K562 (cell line): ENCODE data around the gene BNIP5. TPM values are rescaled to one million over a fixed set of nuclear protein-coding genes. Genes with fewer than 3 reads are reported as not detected.

Experiments
- ESRRA ChIP-seq: fragments of 450-650 bp; IDR thresholded peaks from 2 replicates; pipeline ENCODE4 v1.6.1; 2014; ENCODE audit warnings: low read depth, mild to moderate bottlenecking, moderate library complexity, borderline replicate concordance
- EZH2 ChIP-seq: IDR thresholded peaks from 2 replicates; pipeline ENCODE4 v1.6.1; 2012; ENCODE audit warnings: low read depth, mild to moderate bottlenecking, inconsistent platforms, low read length, borderline replicate concordance
- GABPB1 ChIP-seq: sonication (generic); formaldehyde crosslinking; IDR thresholded peaks from 2 replicates; pipeline ENCODE4 v1.8.0; 2022; ENCODE audit warnings: mild to moderate bottlenecking, missing genetic modification reagents
- KDM2B ChIP-seq: fragments of 250-450 bp; sonication (Bioruptor Pico); IDR thresholded peaks from 2 replicates; pipeline ENCODE4 v1.8.0; 2021; ENCODE audit warnings: mild to moderate bottlenecking, moderate library complexity
- NUFIP1 ChIP-seq: fragments of 450-650 bp; IDR thresholded peaks from 2 replicates; pipeline ENCODE4 v1.6.1; 2018; ENCODE audit not compliant: partially characterized antibody
- PTBP1 ChIP-seq: fragments of 200-400 bp; formaldehyde crosslinking; IDR thresholded peaks from 2 replicates; pipeline ENCODE4 v1.6.1; 2017; ENCODE audit warnings: low read depth, low read length
- RBM34 ChIP-seq: fragments of 200-400 bp; formaldehyde crosslinking; IDR thresholded peaks from 2 replicates; pipeline ENCODE4 v1.6.1; 2018; ENCODE audit warnings: low read length, borderline replicate concordance; ENCODE audit not compliant: insufficient read depth
- STAG1 ChIP-seq: sonication (generic); formaldehyde crosslinking; IDR thresholded peaks from 2 replicates; pipeline ENCODE4 v1.5.0; 2020; ENCODE audit warnings: missing genetic modification reagents, borderline replicate concordance
- TRIM24 ChIP-seq, 2 experiments: fragments of 450-650 bp; IDR thresholded peaks; 2 replicates each; pipeline ENCODE4 v1.6.1; 2016
- YY1 ChIP-seq, 3 experiments: IDR thresholded peaks; 2 replicates each; pipeline ENCODE4 v1.6.1; 2011; ENCODE audit warnings: low read length in 2 of 3, mild to moderate bottlenecking in 2 of 3, moderate library complexity in 2 of 3, borderline replicate concordance in 1 of 3, control low read depth in 1 of 3, low read depth in 1 of 3; ENCODE audit not compliant: insufficient read depth in 3 of 3, insufficient replicate concordance in 2 of 3, control insufficient read depth in 1 of 3, insufficient read length in 1 of 3; ENCODE audit errors: extremely low read depth in 1 of 3
- ZNF174 ChIP-seq: fragments of 250-450 bp; sonication (Bioruptor Pico); IDR thresholded peaks from 2 replicates; pipeline ENCODE4 v1.4.0; 2020; ENCODE audit warnings: mild to moderate bottlenecking
- ZNF551 ChIP-seq: fragments of 250-450 bp; sonication (Bioruptor Pico); IDR thresholded peaks from 2 replicates; pipeline ENCODE4 v1.5.0; 2021; ENCODE audit warnings: mild to moderate bottlenecking, moderate library complexity
- ZNF583 ChIP-seq: fragments of 250-450 bp; sonication (Bioruptor Pico); IDR thresholded peaks from 2 replicates; pipeline ENCODE4 v1.4.0; 2020
- ZNF589 ChIP-seq: fragments of 200-800 bp; sonication (Bioruptor generic); IDR thresholded peaks from 2 replicates; pipeline ENCODE4 v1.6.1; 2016; ENCODE audit warnings: low read depth, missing genetic modification characterization, missing compliant biosample characterization
- ZNF79 ChIP-seq: fragments of 250-450 bp; sonication (Bioruptor Pico); IDR thresholded peaks from 2 replicates; pipeline ENCODE4 v1.4.0; 2020; ENCODE audit warnings: low read depth, mild to moderate bottlenecking, moderate library complexity
- polyA plus RNA-seq, 8 experiments: library from polyadenylated mRNA; depleted of rRNA in 4 of 8; stranded (reverse) in 5 of 8; unstranded in 3 of 8; fragments of >200 nt; fragmentation: Nextera tagmentation in 2 of 8; fragmentation: Illumina TruSeq in 1 of 8; extraction: Ambion mirVana in 2 of 8; extraction: Trizol in 1 of 8; gene quantifications; 2 replicates each; pipeline versions ENCODE4 v1.2.1 to v1.2.3, GENCODE V29; 2011 to 2014; ENCODE audit warnings: inconsistent platforms in 1 of 8, missing spikeins in 1 of 8
- total RNA-seq, 7 experiments: library from RNA; depleted of rRNA in 6 of 7; stranded (reverse); fragments of >200 nt in 6 of 7; fragmentation: Illumina TruSeq in 2 of 7; extraction: Trizol in 2 of 7; gene quantifications; 2 replicates each; pipeline versions ENCODE4 v1.2.1 to v1.2.3, GENCODE V29; 2011 to 2021; ENCODE audit warnings: low replicate concordance in 1 of 7
- TF ChIP-seq, protein P1 (sequence below): fragments of 450-650 bp; formaldehyde crosslinking; IDR thresholded peaks from 2 replicates; pipeline ENCODE4 v1.4.0; 2022; ENCODE audit warnings: missing genetic modification characterization
- TF ChIP-seq, protein P2 (sequence below): fragments of 200-800 bp; sonication (Bioruptor generic); IDR thresholded peaks from 2 replicates; pipeline ENCODE4 v1.6.1; 2017; ENCODE audit warnings: missing genetic modification characterization, missing compliant biosample characterization
- TF ChIP-seq, protein P3 (sequence below): fragments of 450-650 bp; IDR thresholded peaks from 2 replicates; pipeline ENCODE4 v1.6.1; 2016; ENCODE audit warnings: antibody characterized with exemption
- TF ChIP-seq, protein P4 (sequence below): sonication (generic); formaldehyde crosslinking; IDR thresholded peaks from 2 replicates; pipeline ENCODE4 v1.8.1; 2022; ENCODE audit warnings: missing genetic modification reagents
- TF ChIP-seq, protein P5 (sequence below): fragments of 250-450 bp; sonication (Bioruptor Pico); IDR thresholded peaks from 2 replicates; pipeline ENCODE4 v1.4.0; 2020; ENCODE audit warnings: mild to moderate bottlenecking

The BNIP5 gene
- total and polyA plus RNA-seq, 9 of the 15 experiments (the other 6 are each of a cell fraction or from before 2014, with no cell fraction given): not detected

DNA sequence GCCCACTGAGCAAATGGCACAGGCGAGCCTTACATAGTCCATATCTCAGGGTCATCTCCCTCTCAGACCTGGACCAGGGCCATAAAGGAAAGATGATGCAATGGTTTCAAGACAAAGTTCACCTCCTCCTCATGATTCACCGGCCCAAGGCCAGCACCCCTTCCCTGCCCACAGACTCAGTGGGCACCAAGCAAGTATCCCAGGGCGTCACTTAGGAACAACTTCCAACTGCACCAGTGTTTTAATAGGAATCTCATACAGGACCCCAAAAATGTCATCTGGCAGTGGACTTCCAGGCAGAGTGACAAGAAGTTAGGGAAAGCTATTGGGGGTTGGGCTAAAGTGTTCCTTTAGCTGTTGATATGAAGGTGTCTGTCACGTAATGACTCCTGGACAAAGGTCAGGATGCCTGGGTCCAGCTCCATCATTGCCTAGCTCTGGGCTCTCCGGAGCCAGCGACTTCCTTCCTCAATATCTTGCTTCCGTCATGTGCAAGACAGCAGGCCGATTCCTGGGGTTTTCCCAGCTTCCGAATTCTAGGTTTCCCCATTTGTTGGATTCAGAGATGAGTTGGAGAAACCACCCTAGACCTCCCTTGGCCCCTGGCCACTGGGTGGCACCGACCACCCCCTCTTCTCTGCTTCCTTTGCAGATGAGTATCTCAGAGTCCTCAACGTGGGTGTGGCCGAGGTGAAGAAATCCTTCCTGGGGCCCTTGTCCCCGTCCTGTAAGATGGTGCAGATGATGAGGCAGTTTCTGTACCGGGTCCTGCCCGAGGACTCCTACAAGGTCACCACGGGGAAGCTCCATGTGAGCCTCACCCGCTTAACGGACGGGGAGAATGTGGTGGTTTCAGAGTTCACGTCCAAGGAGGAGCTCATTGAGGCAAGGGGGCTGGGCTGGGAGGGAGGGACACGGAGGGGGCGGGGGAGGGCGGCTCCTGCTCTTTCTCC, 45.7 kb downstream of the BNIP5 start (continued):
- TF ChIP-seq, protein P1, sequence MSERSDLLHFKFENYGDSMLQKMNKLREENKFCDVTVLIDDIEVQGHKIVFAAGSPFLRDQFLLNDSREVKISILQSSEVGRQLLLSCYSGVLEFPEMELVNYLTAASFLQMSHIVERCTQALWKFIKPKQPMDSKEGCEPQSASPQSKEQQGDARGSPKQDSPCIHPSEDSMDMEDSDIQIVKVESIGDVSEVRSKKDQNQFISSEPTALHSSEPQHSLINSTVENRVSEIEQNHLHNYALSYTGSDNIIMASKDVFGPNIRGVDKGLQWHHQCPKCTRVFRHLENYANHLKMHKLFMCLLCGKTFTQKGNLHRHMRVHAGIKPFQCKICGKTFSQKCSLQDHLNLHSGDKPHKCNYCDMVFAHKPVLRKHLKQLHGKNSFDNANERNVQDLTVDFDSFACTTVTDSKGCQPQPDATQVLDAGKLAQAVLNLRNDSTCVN: no peak
- TF ChIP-seq, protein P2, sequence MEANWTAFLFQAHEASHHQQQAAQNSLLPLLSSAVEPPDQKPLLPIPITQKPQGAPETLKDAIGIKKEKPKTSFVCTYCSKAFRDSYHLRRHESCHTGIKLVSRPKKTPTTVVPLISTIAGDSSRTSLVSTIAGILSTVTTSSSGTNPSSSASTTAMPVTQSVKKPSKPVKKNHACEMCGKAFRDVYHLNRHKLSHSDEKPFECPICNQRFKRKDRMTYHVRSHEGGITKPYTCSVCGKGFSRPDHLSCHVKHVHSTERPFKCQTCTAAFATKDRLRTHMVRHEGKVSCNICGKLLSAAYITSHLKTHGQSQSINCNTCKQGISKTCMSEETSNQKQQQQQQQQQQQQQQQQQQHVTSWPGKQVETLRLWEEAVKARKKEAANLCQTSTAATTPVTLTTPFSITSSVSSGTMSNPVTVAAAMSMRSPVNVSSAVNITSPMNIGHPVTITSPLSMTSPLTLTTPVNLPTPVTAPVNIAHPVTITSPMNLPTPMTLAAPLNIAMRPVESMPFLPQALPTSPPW (CRISPR knock-in tag): peak; percentile 39; the same call in 1 of the 2 replicates
- TF ChIP-seq, protein P3, sequence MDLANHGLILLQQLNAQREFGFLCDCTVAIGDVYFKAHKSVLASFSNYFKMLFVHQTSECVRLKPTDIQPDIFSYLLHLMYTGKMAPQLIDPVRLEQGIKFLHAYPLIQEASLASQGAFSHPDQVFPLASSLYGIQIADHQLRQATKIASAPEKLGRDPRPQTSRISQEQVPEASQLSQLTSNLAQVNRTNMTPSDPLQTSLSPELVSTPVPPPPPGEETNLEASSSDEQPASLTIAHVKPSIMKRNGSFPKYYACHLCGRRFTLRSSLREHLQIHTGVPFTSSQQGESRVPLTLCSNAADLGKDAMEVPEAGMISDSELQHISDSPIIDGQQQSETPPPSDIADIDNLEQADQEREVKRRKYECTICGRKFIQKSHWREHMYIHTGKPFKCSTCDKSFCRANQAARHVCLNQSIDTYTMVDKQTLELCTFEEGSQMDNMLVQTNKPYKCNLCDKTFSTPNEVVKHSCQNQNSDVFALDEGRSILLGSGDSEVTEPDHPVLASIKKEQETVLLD: no peak
- TF ChIP-seq PTBP1 (no peak), RBM34 (no peak), GABPB1 (CRISPR knock-in tag) (no peak), NUFIP1 (no peak), TRIM24 (IDR thresholded peaks at IDR 0.05) (peak; percentile 65; a peak in 3 of 4 replicates), ZNF589 (CRISPR knock-in tag) (peak; percentile 96), ZNF583 (CRISPR knock-in tag) (no peak), STAG1 (CRISPR knock-in tag) (no peak), EZH2 (no peak), KDM2B (CRISPR knock-in tag) (no peak), YY1 (IDR thresholded peaks at IDR 0.05; ENCODE audit: borderline replicate concordance in 1 of 3, control insufficient read depth in 1 of 3, extremely low read depth in 1 of 3, insufficient read depth in 3 of 3, insufficient read length in 1 of 3, insufficient replicate concordance in 2 of 3, low read depth in 1 of 3, low read length in 2 of 3) (no peak), ZNF79 (CRISPR knock-in tag) (no peak), ZNF174 (no peak), ZNF551 (CRISPR knock-in tag) (no peak), ESRRA (peak; percentile 90)
- TF ChIP-seq, protein P4, sequence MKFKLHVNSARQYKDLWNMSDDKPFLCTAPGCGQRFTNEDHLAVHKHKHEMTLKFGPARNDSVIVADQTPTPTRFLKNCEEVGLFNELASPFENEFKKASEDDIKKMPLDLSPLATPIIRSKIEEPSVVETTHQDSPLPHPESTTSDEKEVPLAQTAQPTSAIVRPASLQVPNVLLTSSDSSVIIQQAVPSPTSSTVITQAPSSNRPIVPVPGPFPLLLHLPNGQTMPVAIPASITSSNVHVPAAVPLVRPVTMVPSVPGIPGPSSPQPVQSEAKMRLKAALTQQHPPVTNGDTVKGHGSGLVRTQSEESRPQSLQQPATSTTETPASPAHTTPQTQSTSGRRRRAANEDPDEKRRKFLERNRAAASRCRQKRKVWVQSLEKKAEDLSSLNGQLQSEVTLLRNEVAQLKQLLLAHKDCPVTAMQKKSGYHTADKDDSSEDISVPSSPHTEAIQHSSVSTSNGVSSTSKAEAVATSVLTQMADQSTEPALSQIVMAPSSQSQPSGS: no peak
- TF ChIP-seq, protein P5, sequence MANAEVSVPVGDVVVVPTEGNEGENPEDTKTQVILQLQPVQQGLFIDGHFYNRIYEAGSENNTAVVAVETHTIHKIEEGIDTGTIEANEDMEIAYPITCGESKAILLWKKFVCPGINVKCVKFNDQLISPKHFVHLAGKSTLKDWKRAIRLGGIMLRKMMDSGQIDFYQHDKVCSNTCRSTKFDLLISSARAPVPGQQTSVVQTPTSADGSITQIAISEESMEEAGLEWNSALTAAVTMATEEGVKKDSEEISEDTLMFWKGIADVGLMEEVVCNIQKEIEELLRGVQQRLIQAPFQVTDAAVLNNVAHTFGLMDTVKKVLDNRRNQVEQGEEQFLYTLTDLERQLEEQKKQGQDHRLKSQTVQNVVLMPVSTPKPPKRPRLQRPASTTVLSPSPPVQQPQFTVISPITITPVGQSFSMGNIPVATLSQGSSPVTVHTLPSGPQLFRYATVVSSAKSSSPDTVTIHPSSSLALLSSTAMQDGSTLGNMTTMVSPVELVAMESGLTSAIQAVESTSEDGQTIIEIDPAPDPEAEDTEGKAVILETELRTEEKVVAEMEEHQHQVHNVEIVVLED: no peak
